ENCODE data around the gene PTPN3.

The PTPN3 gene

DNA sequence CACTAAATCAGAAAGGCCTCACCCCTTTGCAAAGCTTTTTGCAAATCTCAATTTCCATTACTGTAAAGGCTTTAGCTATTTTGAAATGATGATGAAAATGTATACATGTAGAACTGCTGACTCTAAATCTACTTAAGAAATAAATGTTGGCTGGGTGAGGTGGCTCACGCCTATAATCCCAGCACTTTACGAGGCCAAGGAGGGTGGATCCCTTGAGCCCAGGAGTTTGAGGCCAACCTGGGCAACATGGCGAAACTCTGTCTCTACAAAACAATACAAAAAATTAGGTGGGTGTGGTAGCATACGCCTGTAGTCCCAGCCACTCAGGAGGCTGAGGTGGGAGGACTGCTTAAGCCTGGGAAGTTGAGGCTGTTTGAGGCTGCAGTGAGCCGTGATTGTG is 64.6 kb downstream of the PTPN3 start:
- TF ChIP-seq POLR2A (IDR thresholded peaks at IDR 0.05; ENCODE audit: low read depth, low read length), result no peak
- TF ChIP-seq TAF1 (IDR thresholded peaks at IDR 0.05; ENCODE audit: borderline replicate concordance, low read depth, low read length), result no peak
- no peak for TF ChIP-seq POLR2AphosphoS5 (IDR thresholded peaks at IDR 0.05; ENCODE audit: low read depth, low read length)
- no peak for FAIRE-seq
- no peak for DNase-seq (ENCODE audit: insufficient read length)

DNA sequence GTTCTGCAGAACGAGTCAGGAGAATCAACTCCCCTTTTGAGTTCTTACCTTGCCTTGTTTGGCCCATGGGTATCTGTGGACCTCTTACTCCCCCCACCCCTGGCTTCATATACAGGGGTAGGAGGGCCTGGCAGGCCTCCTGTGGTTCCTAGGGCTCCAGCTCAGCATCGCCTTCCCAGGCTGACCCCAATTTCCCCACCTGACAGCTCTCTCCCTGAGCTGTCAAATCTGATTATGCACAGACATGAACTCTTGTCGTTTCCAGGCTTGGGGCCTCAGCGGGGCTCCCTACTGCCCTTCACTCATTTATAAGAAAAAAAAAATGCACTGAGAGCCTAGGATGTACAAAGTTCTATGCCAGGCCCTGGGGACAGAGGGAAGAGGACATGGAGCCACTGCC is 67.9 kb downstream of the PTPN3 start:
- TF ChIP-seq POLR2AphosphoS5 (IDR thresholded peaks at IDR 0.05; ENCODE audit: low read depth, low read length), result no peak
- no peak for TF ChIP-seq POLR2A (IDR thresholded peaks at IDR 0.05; ENCODE audit: low read depth, low read length)
- TF ChIP-seq TAF1 (IDR thresholded peaks at IDR 0.05; ENCODE audit: borderline replicate concordance, low read depth, low read length), result no peak
- DNase-seq (ENCODE audit: insufficient read length), result no peak
- FAIRE-seq, result no peak

DNA sequence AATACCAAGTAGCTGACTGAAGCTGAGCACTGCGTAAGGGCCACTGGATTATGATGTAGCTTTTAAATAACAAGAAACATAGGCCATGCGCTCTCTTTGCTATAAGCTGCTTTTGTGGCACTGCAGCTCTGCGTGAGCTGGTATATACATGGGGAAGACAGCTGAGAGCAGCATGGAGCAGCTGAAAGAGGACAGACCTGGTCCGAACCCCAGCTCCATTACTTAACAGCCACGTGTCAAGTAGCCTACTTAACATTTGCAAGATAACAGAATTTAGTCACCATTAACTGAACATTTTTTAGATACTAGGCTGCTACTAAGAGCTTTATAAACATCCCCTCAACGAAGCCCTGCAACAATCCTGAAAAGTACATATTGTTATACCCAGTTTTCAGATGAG is 69.3 kb downstream of the PTPN3 start:
- TF ChIP-seq TAF1 (IDR thresholded peaks at IDR 0.05; ENCODE audit: borderline replicate concordance, low read depth, low read length) (no peak), POLR2A (IDR thresholded peaks at IDR 0.05; ENCODE audit: low read depth, low read length) (no peak), POLR2AphosphoS5 (IDR thresholded peaks at IDR 0.05; ENCODE audit: low read depth, low read length) (no peak)
- DNase-seq (ENCODE audit: insufficient read length) (no peak), FAIRE-seq (no peak)

- TF ChIP-seq TAF1 (IDR thresholded peaks at IDR 0.05; ENCODE audit: borderline replicate concordance, low read depth, low read length) (no peak), POLR2AphosphoS5 (IDR thresholded peaks at IDR 0.05; ENCODE audit: low read depth, low read length) (no peak), POLR2A (IDR thresholded peaks at IDR 0.05; ENCODE audit: low read depth, low read length) (no peak)
- FAIRE-seq (no peak), DNase-seq (ENCODE audit: insufficient read length) (no peak)
Measured at GRCh38 chr9:109427886-109428285, 70.2 kb downstream of the PTPN3 start.

GRCh38 chr9:109426626-109427402 is 71.3 kb downstream of the PTPN3 start:
- TF ChIP-seq POLR2AphosphoS5 (IDR thresholded peaks at IDR 0.05; ENCODE audit: low read depth, low read length), result no peak
- no peak for TF ChIP-seq TAF1 (IDR thresholded peaks at IDR 0.05; ENCODE audit: borderline replicate concordance, low read depth, low read length)
- TF ChIP-seq POLR2A (IDR thresholded peaks at IDR 0.05; ENCODE audit: low read depth, low read length), result no peak
- peak; percentile 46 for FAIRE-seq
- no peak for DNase-seq (ENCODE audit: insufficient read length)

DNA sequence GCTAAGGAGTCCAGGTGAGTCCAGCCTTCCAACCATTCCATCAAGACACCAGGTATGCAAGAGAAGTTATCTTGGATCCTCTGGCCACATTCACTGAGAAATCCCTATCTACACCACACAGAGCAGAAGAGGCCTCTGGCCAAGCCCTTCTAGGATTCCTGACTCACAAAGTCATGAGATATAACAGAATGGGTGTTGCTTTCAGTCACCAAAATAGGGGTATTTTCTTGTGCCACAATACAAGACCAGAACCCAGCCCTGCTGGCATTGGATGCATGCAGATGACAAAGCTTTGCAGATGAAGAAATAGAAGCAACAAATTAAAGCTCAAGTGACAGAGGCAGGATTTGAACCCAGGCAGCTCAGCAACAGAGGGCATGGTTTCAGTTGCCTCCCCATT is 73.5 kb downstream of the PTPN3 start:
- no peak for TF ChIP-seq TAF1 (IDR thresholded peaks at IDR 0.05; ENCODE audit: borderline replicate concordance, low read depth, low read length)
- no peak for TF ChIP-seq POLR2AphosphoS5 (IDR thresholded peaks at IDR 0.05; ENCODE audit: low read depth, low read length)
- TF ChIP-seq POLR2A (IDR thresholded peaks at IDR 0.05; ENCODE audit: low read depth, low read length), result no peak
- FAIRE-seq (no peak), DNase-seq (ENCODE audit: insufficient read length) (no peak)

GRCh38 chr9:109423877-109424276 is 74.2 kb downstream of the PTPN3 start:
- DNase-seq (ENCODE audit: insufficient read length) (no peak), FAIRE-seq (no peak)
- TF ChIP-seq TAF1 (IDR thresholded peaks at IDR 0.05; ENCODE audit: borderline replicate concordance, low read depth, low read length) (no peak), POLR2AphosphoS5 (IDR thresholded peaks at IDR 0.05; ENCODE audit: low read depth, low read length) (no peak), POLR2A (IDR thresholded peaks at IDR 0.05; ENCODE audit: low read depth, low read length) (no peak)

DNA sequence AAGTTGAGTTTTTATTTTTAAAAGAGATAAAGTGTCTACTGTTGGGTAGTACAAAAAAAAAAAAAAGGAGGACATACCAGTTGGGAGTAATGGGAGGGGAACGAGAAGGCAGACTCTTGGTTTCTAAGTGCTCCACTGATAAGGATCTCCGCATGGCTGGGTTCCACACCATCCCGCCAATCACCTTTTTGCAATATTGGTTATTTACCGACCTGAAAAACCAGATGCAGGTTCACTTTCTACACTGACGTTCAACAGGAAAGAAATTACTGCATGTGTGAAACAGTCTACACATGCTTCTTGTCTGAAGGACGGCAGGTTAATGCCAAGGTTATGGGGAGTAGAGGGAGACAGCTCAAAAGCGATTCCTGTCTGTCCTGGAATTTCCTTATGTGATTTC is 75.5 kb downstream of the PTPN3 start:
- TF ChIP-seq TAF1 (IDR thresholded peaks at IDR 0.05; ENCODE audit: borderline replicate concordance, low read depth, low read length) (no peak), POLR2AphosphoS5 (IDR thresholded peaks at IDR 0.05; ENCODE audit: low read depth, low read length) (no peak)
- FAIRE-seq, result peak; percentile 90
- no peak for DNase-seq (ENCODE audit: insufficient read length)

- DNase-seq (ENCODE audit: insufficient read length), result no peak
- no peak for FAIRE-seq
- no peak for TF ChIP-seq TAF1 (IDR thresholded peaks at IDR 0.05; ENCODE audit: borderline replicate concordance, low read depth, low read length)
- no peak for TF ChIP-seq POLR2AphosphoS5 (IDR thresholded peaks at IDR 0.05; ENCODE audit: low read depth, low read length)
- no peak for TF ChIP-seq POLR2A (IDR thresholded peaks at IDR 0.05; ENCODE audit: low read depth, low read length)
Measured at GRCh38 chr9:109421026-109421970, 76.8 kb downstream of the PTPN3 start.

DNA sequence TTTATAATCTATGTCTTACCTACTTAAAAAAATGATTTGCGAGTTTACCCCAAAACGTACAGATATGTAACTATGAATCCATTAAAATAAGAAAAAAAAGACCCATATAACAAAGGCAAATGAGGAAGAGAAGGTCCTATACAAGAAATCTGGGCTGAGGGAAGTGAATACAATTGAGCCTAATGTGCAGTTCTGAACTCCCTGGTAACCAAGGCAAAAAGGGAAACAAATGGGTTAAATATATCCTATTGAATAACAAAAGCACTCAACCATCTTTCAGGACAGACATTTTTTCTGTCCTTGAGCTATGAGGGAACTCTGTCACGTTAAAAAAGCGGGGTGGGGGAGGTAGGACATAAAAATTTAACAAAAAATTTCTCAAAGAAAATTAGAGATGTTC is 78.6 kb downstream of the PTPN3 start:
- no peak for FAIRE-seq

DNA sequence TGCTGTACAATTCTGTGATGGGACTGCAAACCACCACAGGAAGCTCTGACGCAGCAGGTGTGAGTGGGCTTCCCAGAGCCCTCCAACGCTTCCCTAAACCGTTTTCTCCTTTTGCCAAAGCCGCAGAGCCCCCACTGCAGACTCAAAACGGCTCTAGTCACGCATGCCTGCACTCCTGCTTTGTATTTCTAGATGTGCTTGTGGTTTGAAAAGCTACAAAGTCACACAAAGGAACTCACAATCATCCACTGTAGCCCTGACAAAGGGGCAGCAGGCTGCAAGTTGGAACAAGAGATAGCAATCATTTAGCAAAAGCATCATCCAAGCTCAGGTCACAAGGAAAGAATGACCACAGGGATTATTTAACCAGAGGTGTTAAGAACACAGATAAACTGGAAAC is 79.3 kb downstream of the PTPN3 start:
- TF ChIP-seq TAF1 (IDR thresholded peaks at IDR 0.05; ENCODE audit: borderline replicate concordance, low read depth, low read length) (no peak), POLR2A (IDR thresholded peaks at IDR 0.05; ENCODE audit: low read depth, low read length) (no peak), POLR2AphosphoS5 (IDR thresholded peaks at IDR 0.05; ENCODE audit: low read depth, low read length) (peak; percentile 45; the same call in 1 of the 2 replicates)
- FAIRE-seq, result peak; percentile 93
- DNase-seq (ENCODE audit: insufficient read length), result no peak

More for the DNA sequence above, 78.6 kb downstream of the PTPN3 start:
- TF ChIP-seq POLR2A (IDR thresholded peaks at IDR 0.05; ENCODE audit: low read depth, low read length), result no peak
- TF ChIP-seq TAF1 (IDR thresholded peaks at IDR 0.05; ENCODE audit: borderline replicate concordance, low read depth, low read length), result no peak
- no peak for TF ChIP-seq POLR2AphosphoS5 (IDR thresholded peaks at IDR 0.05; ENCODE audit: low read depth, low read length)
- no peak for DNase-seq (ENCODE audit: insufficient read length)

Measured in GM12892 (cell line).